Smooth muscle cell (in vitro differentiated cells): Measurements from ENCODE around the gene CRACR2A. TPM values are rescaled to one million over a fixed set of nuclear protein-coding genes. Genes with fewer than 3 reads are reported as not detected.

Source experiments
- DNase-seq: peaks from one replicate; lab custom pipeline; 2025; ENCODE audit not compliant: unreplicated experiment; lab: John Stamatoyannopoulos, UW
- H2AFZ ChIP-seq: fragments of 200-600 bp; sonication (generic); 2 replicates; pipeline ENCODE4 v1.6.0; 2016; ENCODE audit warnings: antibody characterized with exemption, low read depth, mild to moderate bottlenecking
- H3F3A ChIP-seq: fragments of 200-600 bp; sonication (generic); 2 replicates; pipeline ENCODE4 v1.6.0; 2017; ENCODE audit warnings: antibody characterized with exemption, low read depth
- H3K27ac ChIP-seq: fragments of 200-600 bp; sonication (generic); 2 replicates; pipeline ENCODE4 v1.5.1; 2016; ENCODE audit warnings: low read depth, mild to moderate bottlenecking
- H3K27me3 ChIP-seq: fragments of 200-600 bp; sonication (generic); 2 replicates; pipeline ENCODE4 v1.6.1; 2016; ENCODE audit warnings: low read depth, mild to moderate bottlenecking
- H3K36me3 ChIP-seq: fragments of 200-600 bp; sonication (generic); 2 replicates; pipeline ENCODE4 v1.5.1; 2016; ENCODE audit warnings: low read depth
- H3K4me1 ChIP-seq: fragments of 200-600 bp; sonication (generic); 2 replicates; pipeline ENCODE4 v1.5.1; 2016; ENCODE audit warnings: low read depth
- H3K4me2 ChIP-seq: fragments of 200-600 bp; sonication (generic); 2 replicates; pipeline ENCODE4 v1.6.0; 2016; ENCODE audit warnings: mild to moderate bottlenecking
- H3K4me3 ChIP-seq: fragments of 200-600 bp; sonication (generic); 2 replicates; pipeline ENCODE4 v1.5.1; 2016; ENCODE audit warnings: mild to moderate bottlenecking
- H3K79me2 ChIP-seq: fragments of 200-600 bp; sonication (generic); 2 replicates; pipeline ENCODE4 v1.6.0; 2016; ENCODE audit warnings: low read depth, mild to moderate bottlenecking
- H3K9ac ChIP-seq: fragments of 200-600 bp; sonication (generic); 2 replicates; pipeline ENCODE4 v1.6.0; 2016; ENCODE audit warnings: low read depth
- H3K9me3 ChIP-seq: fragments of 200-600 bp; sonication (generic); replicated peaks from 2 replicates; pipeline ENCODE4 v1.5.1; 2016; ENCODE audit warnings: low read depth
- H4K20me1 ChIP-seq: fragments of 200-600 bp; sonication (generic); 2 replicates; pipeline ENCODE4 v1.6.0; 2016; ENCODE audit warnings: low read depth
- WGBS: methylation state at CpG from one replicate; pipeline ENCODE4 v1.1.7; 2016; ENCODE audit warnings: low lambda C conversion rate; 5-methylcytosine and 5-hydroxymethylcytosine counted together
- polyA plus RNA-seq: library from polyadenylated mRNA; unstranded; fragments of >200 nt; fragmentation: Nextera tagmentation; extraction: Ambion mirVana; gene quantifications from 2 replicates; pipeline ENCODE4 v1.2.1, GENCODE V29; 2016
- total RNA-seq: library from RNA; depleted of rRNA; stranded (reverse); fragments of >200 nt; gene quantifications from 2 replicates; pipeline ENCODE4 v1.2.3, GENCODE V29; 2014
- TF ChIP-seq, protein P1 (sequence below): fragments of 200-600 bp; sonication (generic); IDR thresholded peaks from 2 replicates; pipeline ENCODE4 v1.5.1; 2017; ENCODE audit warnings: borderline replicate concordance, mild to moderate bottlenecking, antibody characterized with exemption; ENCODE audit not compliant: insufficient read depth, poor library complexity, severe bottlenecking

The CRACR2A gene
- total and polyA plus RNA-seq, 2 experiments from 2014 or later, result 0.99 to 1.3 TPM

GRCh38 chr12:3748620-3749019 lies 4.3 kb downstream of the CRACR2A start:
- no peak overlapping the region for H2AFZ ChIP-seq
- WGBS, result 85% methylated on average over 4 of the region's 4 CpGs

DNA sequence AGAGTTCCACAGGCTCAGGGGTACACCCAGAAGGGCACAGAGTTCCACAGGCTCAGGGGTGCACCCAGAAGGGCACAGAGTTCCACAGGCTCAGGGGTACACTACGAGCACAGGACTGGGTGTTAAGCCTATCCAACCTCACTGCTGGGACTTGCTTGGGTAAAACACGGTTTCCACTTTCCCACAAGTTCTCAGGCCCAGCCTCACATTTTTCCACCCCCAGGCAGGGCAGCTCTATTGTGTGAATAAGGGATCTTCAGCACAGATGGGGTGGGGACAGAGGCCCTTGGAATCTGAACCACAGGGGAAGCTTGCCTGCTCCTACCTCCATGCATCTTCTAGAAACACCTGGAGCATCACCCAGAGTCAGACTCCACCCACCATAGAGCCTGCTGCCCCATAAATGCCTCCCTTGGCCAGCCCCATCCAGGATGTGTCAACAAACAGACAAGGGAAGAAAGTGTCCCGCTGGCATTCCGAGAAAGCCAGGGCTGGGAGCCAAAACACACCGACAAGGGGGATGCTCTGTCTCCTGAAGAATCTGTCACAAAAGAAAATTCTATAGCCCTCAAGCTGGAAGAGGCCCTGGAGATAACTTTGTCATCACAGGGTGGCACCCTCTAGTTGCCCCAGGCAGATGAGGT lies 4.8 kb downstream of the CRACR2A start:
- Histone ChIP-seq H2AFZ (no peak overlapping the region), H3K79me2 (no peaks in the 10 kb centered on the region), H3K4me3 (no peak overlapping the region), H3K9me3 (no peaks in the 10 kb centered on the region), H4K20me1 (no peaks in the 10 kb centered on the region), H3F3A (no peaks in the 10 kb centered on the region), H3K4me1 (no peaks in the 10 kb centered on the region), H3K4me2 (no peak overlapping the region), H3K9ac (no peak overlapping the region), H3K27me3 (no peaks in the 10 kb centered on the region), H3K27ac (no peak overlapping the region), H3K36me3 (no peaks in the 10 kb centered on the region)
- no peak for DNase-seq
- WGBS, result 85% methylated on average over 5 of the region's 5 CpGs
- TF ChIP-seq, protein P1, sequence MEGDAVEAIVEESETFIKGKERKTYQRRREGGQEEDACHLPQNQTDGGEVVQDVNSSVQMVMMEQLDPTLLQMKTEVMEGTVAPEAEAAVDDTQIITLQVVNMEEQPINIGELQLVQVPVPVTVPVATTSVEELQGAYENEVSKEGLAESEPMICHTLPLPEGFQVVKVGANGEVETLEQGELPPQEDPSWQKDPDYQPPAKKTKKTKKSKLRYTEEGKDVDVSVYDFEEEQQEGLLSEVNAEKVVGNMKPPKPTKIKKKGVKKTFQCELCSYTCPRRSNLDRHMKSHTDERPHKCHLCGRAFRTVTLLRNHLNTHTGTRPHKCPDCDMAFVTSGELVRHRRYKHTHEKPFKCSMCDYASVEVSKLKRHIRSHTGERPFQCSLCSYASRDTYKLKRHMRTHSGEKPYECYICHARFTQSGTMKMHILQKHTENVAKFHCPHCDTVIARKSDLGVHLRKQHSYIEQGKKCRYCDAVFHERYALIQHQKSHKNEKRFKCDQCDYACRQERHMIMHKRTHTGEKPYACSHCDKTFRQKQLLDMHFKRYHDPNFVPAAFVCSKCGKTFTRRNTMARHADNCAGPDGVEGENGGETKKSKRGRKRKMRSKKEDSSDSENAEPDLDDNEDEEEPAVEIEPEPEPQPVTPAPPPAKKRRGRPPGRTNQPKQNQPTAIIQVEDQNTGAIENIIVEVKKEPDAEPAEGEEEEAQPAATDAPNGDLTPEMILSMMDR, result no peak

More at GRCh38 chr12:3748620-3749019, 4.3 kb downstream of the CRACR2A start:
- no peak overlapping the region for H3K4me3 ChIP-seq
- no peak overlapping the region for H3K27ac ChIP-seq
- H3K9ac ChIP-seq, result no peak overlapping the region
- TF ChIP-seq, protein P1, result no peak
- H3K27me3 ChIP-seq, result no peaks in the 10 kb centered on the region
- no peaks in the 10 kb centered on the region for H3K4me1 ChIP-seq
- no peak overlapping the region for H3K4me2 ChIP-seq
- H3K36me3 ChIP-seq, result no peaks in the 10 kb centered on the region
- H4K20me1 ChIP-seq, result no peaks in the 10 kb centered on the region
- no peak for DNase-seq
- no peaks in the 10 kb centered on the region for H3F3A ChIP-seq
- no peaks in the 10 kb centered on the region for H3K9me3 ChIP-seq
- H3K79me2 ChIP-seq, result no peaks in the 10 kb centered on the region

DNA sequence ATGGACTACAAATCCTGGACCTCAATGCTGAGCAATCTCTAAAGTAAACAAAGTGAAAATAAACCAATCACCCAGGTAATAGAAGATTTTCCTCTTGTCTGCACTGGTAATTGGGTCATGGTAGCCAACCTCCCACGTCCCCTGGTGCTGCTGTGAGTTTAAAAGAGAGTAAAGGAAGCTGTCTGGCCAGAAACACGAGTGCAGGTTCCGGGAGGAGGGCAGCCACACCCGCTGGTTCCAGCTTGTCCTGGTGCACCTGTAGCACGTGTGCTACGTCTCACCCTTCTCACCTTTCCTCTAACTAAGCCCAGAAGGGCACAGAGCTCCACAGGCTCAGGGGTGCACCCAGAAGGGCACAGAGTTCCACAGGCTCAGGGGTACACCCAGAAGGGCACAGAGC lies 5.4 kb downstream of the CRACR2A start:
- H3K4me1 ChIP-seq, result no peaks in the 10 kb centered on the region
- no peak overlapping the region for H2AFZ ChIP-seq
- TF ChIP-seq, protein P1, result no peak
- H3K4me3 ChIP-seq, result no peak overlapping the region
- no peak overlapping the region for H3K4me2 ChIP-seq
- WGBS, result 80% methylated on average over 6 of the region's 6 CpGs
- no peaks in the 10 kb centered on the region for H4K20me1 ChIP-seq
- no peak overlapping the region for H3K9ac ChIP-seq
- no peaks in the 10 kb centered on the region for H3K36me3 ChIP-seq
- H3K79me2 ChIP-seq, result no peaks in the 10 kb centered on the region
- H3F3A ChIP-seq, result no peaks in the 10 kb centered on the region
- no peaks in the 10 kb centered on the region for H3K27me3 ChIP-seq
- no peak for DNase-seq
- no peaks in the 10 kb centered on the region for H3K9me3 ChIP-seq
- no peak overlapping the region for H3K27ac ChIP-seq

DNA sequence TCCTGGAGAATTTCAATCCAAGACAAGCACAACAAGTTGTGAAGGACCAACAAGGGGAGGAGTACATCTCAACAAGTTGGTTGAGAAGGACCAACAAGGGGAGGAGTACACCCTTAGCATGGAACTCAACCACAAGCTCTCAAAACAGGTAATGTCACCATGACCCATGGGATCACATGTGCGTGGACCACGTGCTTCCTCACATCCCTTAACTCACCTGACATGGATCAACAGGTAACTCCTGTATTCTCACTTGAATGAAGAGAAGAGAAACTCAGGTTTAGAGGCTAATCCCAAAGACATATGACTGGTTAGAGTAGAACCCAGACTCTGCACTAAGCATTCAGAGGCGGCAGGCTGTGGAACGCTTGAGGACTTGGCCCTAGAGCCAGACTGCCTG lies 6.2 kb downstream of the CRACR2A start:
- Histone ChIP-seq H3F3A (no peaks in the 10 kb centered on the region), H3K79me2 (no peaks in the 10 kb centered on the region), H4K20me1 (no peaks in the 10 kb centered on the region), H3K9me3 (no peaks in the 10 kb centered on the region), H3K27me3 (no peaks in the 10 kb centered on the region), H3K4me1 (no peaks in the 10 kb centered on the region), H3K4me2 (no peak overlapping the region), H2AFZ (no peak overlapping the region), H3K9ac (no peak overlapping the region), H3K36me3 (no peaks in the 10 kb centered on the region), H3K27ac (no peak overlapping the region), H3K4me3 (no peak overlapping the region)
- no peak for DNase-seq
- WGBS, result 98% methylated on average over 4 of the region's 4 CpGs
- TF ChIP-seq, protein P1, result no peak
